HEK293 (cell line): ENCODE data around the gene PTGIR.
A peak's percentile ranks its signal among the peaks of the same experiment; 100 is the strongest.

Experiments used
- GFI1B ChIP-seq: fragments of 450-650 bp; formaldehyde crosslinking; IDR thresholded peaks from 2 replicates; pipeline ENCODE4 v1.5.1; 2016; ENCODE audit warnings: missing biosample characterization, missing genetic modification characterization
- GLI4 ChIP-seq: fragments of 450-650 bp; formaldehyde crosslinking; IDR thresholded peaks from 2 replicates; pipeline ENCODE4 v1.5.1; 2016; ENCODE audit warnings: missing biosample characterization, missing genetic modification characterization
- GLIS1 ChIP-seq: fragments of 450-650 bp; formaldehyde crosslinking; IDR thresholded peaks from 2 replicates; pipeline ENCODE4 v1.5.1; 2016; ENCODE audit warnings: missing biosample characterization, missing genetic modification characterization
- HOXC10 ChIP-seq: sonication (generic); formaldehyde crosslinking; IDR thresholded peaks from 2 replicates; pipeline ENCODE4 v1.8.1; 2023; ENCODE audit warnings: mild to moderate bottlenecking, missing genetic modification reagents
- IKZF3 ChIP-seq: fragments of 450-650 bp; IDR thresholded peaks from 2 replicates; pipeline ENCODE4 v1.5.0; 2018; ENCODE audit warnings: missing biosample characterization, mild to moderate bottlenecking, missing genetic modification characterization, moderate library complexity
- KLF8 ChIP-seq: fragments of 450-650 bp; formaldehyde crosslinking; IDR thresholded peaks from 2 replicates; pipeline ENCODE4 v1.5.1; 2016; ENCODE audit warnings: missing biosample characterization, missing genetic modification characterization
- SETDB1 ChIP-seq: IDR thresholded peaks from one replicate; pipeline ENCODE4 v1.6.1; 2017; ENCODE audit warnings: mild to moderate bottlenecking, low read length, moderate library complexity, mixed read lengths; ENCODE audit not compliant: insufficient read length
- ZBTB1 ChIP-seq: fragments of 450-650 bp; formaldehyde crosslinking; IDR thresholded peaks from 2 replicates; pipeline ENCODE4 v1.5.1; 2016; ENCODE audit warnings: missing biosample characterization, missing genetic modification characterization
- ZBTB20 ChIP-seq: fragments of 450-650 bp; formaldehyde crosslinking; IDR thresholded peaks from 2 replicates; pipeline ENCODE4 v1.5.1; 2016; ENCODE audit warnings: missing biosample characterization, missing genetic modification characterization
- ZBTB21 ChIP-seq: fragments of 450-650 bp; formaldehyde crosslinking; IDR thresholded peaks from 2 replicates; pipeline ENCODE4 v1.5.1; 2017; ENCODE audit warnings: missing biosample characterization, missing genetic modification characterization
- ZFP3 ChIP-seq: fragments of 450-650 bp; formaldehyde crosslinking; IDR thresholded peaks from 2 replicates; pipeline ENCODE4 v1.5.1; 2016; ENCODE audit warnings: low read depth, missing biosample characterization, missing genetic modification characterization
- ZIC2 ChIP-seq: fragments of 450-650 bp; formaldehyde crosslinking; IDR thresholded peaks from 2 replicates; pipeline ENCODE4 v1.5.1; 2016; ENCODE audit warnings: missing biosample characterization, missing genetic modification characterization
- ZNF132 ChIP-seq: fragments of 450-650 bp; formaldehyde crosslinking; IDR thresholded peaks from 2 replicates; pipeline ENCODE4 v1.5.1; 2017; ENCODE audit warnings: missing biosample characterization, missing genetic modification characterization, borderline replicate concordance
- ZNF155 ChIP-seq: fragments of 450-650 bp; formaldehyde crosslinking; IDR thresholded peaks from 2 replicates; pipeline ENCODE4 v1.5.1; 2016; ENCODE audit warnings: missing biosample characterization, missing genetic modification characterization
- ZNF2 ChIP-seq: fragments of 450-650 bp; formaldehyde crosslinking; IDR thresholded peaks from 2 replicates; pipeline ENCODE4 v1.5.1; 2016; ENCODE audit warnings: missing biosample characterization, missing genetic modification characterization
- ZNF324 ChIP-seq: fragments of 450-650 bp; formaldehyde crosslinking; IDR thresholded peaks from 2 replicates; pipeline ENCODE4 v1.5.1; 2016; ENCODE audit warnings: missing biosample characterization, missing genetic modification characterization
- ZNF423 ChIP-seq: fragments of 450-650 bp; formaldehyde crosslinking; IDR thresholded peaks from 2 replicates; pipeline ENCODE4 v1.5.1; 2016; ENCODE audit warnings: missing biosample characterization, missing genetic modification characterization
- ZNF433 ChIP-seq: fragments of 450-650 bp; formaldehyde crosslinking; IDR thresholded peaks from 2 replicates; pipeline ENCODE4 v1.5.1; 2016; ENCODE audit warnings: missing biosample characterization, missing genetic modification characterization, low read depth
- ZNF548 ChIP-seq: fragments of 450-650 bp; formaldehyde crosslinking; IDR thresholded peaks from 2 replicates; pipeline ENCODE4 v1.5.1; 2016; ENCODE audit warnings: missing biosample characterization, missing genetic modification characterization
- ZNF76 ChIP-seq: fragments of 450-650 bp; formaldehyde crosslinking; IDR thresholded peaks from 2 replicates; pipeline ENCODE4; 2016; ENCODE audit warnings: low read depth, missing biosample characterization, missing genetic modification characterization, borderline replicate concordance
- ZNF837 ChIP-seq: fragments of 450-650 bp; formaldehyde crosslinking; IDR thresholded peaks from 2 replicates; pipeline ENCODE4 v1.5.1; 2016; ENCODE audit warnings: missing biosample characterization, missing genetic modification characterization
- TF ChIP-seq, protein P1 (sequence below): fragments of 450-650 bp; formaldehyde crosslinking; IDR thresholded peaks from 2 replicates; pipeline ENCODE4 v1.5.1; 2016; ENCODE audit warnings: missing biosample characterization, missing genetic modification characterization
- TF ChIP-seq, protein P2 (sequence below): fragments of 450-650 bp; IDR thresholded peaks from 2 replicates; pipeline ENCODE4 v1.5.1; 2018; ENCODE audit warnings: missing biosample characterization, missing genetic modification characterization
- TF ChIP-seq, protein P3 (sequence below): fragments of 450-650 bp; formaldehyde crosslinking; IDR thresholded peaks from 2 replicates; pipeline ENCODE4 v1.5.1; 2017; ENCODE audit warnings: missing biosample characterization, missing genetic modification characterization

PTGIR gene

DNA sequence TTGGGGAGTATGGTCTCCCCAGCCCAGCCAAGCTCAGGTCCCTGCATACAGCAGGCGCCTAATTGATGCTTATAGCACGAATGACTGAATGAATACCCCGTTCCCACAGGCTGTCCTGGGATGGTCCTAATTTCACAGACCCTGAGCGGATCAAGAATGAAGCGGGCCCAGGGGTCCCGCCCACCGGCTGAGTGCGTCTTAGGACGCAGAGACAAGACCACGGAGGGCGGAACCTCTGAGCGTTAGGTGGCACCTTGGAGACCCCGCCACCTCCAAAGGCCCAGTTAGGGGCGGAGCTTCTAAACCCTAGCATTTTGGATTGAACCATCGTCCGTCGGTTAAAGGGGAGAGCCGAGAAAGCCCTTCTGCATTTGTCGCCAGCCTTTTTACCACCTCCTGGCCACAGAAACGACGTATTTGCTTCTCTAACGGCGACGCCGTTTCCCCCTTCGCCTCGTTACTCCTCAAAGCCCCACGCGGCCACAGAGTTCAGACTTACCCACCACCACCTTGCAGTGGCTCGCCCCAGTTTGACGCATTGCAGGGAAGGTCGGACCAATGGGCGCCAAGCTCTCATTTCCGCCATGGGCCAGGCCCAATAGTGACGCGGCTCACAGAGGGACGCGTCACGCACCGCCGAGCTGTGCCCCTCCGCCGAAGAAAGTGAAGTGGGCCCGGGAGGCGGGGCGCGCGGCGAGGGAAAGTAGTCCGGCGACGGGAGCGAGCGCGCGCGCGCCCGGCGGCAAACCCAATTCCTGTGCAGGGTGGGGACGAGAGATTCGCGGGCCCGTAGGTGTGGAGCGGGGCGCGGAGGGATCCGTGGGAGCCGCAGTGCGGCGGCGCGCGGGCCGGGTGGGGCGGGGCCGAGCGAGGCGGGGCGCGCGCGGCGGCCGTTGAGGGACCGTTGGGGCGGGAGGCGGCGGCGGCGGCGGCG lies 24.2 kb downstream of the PTGIR start (continued):
- TF ChIP-seq ZBTB20 (tag by site-specific recombination) (peak; percentile 34; the same call in 1 of the 2 replicates), ZNF132 (tag by site-specific recombination) (no peak), ZFP3 (no peak; the same call in 1 of the 2 replicates), ZNF155 (no peak), SETDB1 (no peak), ZNF433 (no peak), ZNF548 (tag by site-specific recombination) (no peak), IKZF3 (tag by site-specific recombination) (no peak), GLI4 (no peak; the same call in 1 of the 2 replicates), GLIS1 (peak; percentile 64), ZNF2 (tag by site-specific recombination) (peak; percentile 73), KLF8 (tag by site-specific recombination) (peak; percentile 100), ZBTB1 (tag by site-specific recombination) (no peak), ZNF837 (tag by site-specific recombination) (no peak), ZBTB21 (peak; percentile 76; the same call in 1 of the 2 replicates), GFI1B (tag by site-specific recombination) (no peak), HOXC10 (CRISPR knock-in tag) (no peak; the same call in 1 of the 2 replicates), ZNF423 (no peak), ZIC2 (peak; percentile 67), ZNF324 (tag by site-specific recombination) (peak; percentile 98), ZNF76 (tag by site-specific recombination) (peak; percentile 90)
- TF ChIP-seq, protein P1, sequence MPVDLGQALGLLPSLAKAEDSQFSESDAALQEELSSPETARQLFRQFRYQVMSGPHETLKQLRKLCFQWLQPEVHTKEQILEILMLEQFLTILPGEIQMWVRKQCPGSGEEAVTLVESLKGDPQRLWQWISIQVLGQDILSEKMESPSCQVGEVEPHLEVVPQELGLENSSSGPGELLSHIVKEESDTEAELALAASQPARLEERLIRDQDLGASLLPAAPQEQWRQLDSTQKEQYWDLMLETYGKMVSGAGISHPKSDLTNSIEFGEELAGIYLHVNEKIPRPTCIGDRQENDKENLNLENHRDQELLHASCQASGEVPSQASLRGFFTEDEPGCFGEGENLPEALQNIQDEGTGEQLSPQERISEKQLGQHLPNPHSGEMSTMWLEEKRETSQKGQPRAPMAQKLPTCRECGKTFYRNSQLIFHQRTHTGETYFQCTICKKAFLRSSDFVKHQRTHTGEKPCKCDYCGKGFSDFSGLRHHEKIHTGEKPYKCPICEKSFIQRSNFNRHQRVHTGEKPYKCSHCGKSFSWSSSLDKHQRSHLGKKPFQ (tag by site-specific recombination) = no peak
- TF ChIP-seq, protein P2, sequence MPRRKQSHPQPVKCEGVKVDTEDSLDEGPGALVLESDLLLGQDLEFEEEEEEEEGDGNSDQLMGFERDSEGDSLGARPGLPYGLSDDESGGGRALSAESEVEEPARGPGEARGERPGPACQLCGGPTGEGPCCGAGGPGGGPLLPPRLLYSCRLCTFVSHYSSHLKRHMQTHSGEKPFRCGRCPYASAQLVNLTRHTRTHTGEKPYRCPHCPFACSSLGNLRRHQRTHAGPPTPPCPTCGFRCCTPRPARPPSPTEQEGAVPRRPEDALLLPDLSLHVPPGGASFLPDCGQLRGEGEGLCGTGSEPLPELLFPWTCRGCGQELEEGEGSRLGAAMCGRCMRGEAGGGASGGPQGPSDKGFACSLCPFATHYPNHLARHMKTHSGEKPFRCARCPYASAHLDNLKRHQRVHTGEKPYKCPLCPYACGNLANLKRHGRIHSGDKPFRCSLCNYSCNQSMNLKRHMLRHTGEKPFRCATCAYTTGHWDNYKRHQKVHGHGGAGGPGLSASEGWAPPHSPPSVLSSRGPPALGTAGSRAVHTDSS = peak; percentile 34; the same call in 1 of the 2 replicates
- TF ChIP-seq, protein P3, sequence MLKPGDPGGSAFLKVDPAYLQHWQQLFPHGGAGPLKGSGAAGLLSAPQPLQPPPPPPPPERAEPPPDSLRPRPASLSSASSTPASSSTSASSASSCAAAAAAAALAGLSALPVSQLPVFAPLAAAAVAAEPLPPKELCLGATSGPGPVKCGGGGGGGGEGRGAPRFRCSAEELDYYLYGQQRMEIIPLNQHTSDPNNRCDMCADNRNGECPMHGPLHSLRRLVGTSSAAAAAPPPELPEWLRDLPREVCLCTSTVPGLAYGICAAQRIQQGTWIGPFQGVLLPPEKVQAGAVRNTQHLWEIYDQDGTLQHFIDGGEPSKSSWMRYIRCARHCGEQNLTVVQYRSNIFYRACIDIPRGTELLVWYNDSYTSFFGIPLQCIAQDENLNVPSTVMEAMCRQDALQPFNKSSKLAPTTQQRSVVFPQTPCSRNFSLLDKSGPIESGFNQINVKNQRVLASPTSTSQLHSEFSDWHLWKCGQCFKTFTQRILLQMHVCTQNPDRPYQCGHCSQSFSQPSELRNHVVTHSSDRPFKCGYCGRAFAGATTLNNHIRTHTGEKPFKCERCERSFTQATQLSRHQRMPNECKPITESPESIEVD (tag by site-specific recombination) = no peak
